Urothelium cell line (cell line): Measurements from ENCODE around the gene TMED8.
A peak's percentile ranks its signal among the peaks of the same experiment; 100 is the strongest.
"Not testable (repeated sequence)": the region's sequence is repeated elsewhere in the genome, so short reads cannot be mapped to it uniquely, and the experiment has no call there.

Source experiments
- DNase-seq: peaks from one replicate; pipeline ENCODE4 v3.0.0; 2011; ENCODE audit warnings: low spot score, mixed read lengths
- FAIRE-seq: peaks from 2 replicates; lab custom pipeline; 2011; peaks lifted over from hg19 to GRCh38; lab: Jason Lieb, UNC

TMED8 gene

GRCh38 chr14:77324289-77324688, 52.6 kb downstream of the TMED8 start:
- no peak for DNase-seq

GRCh38 chr14:77323571-77323970, 53.3 kb downstream of the TMED8 start:
- no peak for FAIRE-seq

More at GRCh38 chr14:77324289-77324688, 52.6 kb downstream of the TMED8 start:
- no peak for FAIRE-seq

DNA sequence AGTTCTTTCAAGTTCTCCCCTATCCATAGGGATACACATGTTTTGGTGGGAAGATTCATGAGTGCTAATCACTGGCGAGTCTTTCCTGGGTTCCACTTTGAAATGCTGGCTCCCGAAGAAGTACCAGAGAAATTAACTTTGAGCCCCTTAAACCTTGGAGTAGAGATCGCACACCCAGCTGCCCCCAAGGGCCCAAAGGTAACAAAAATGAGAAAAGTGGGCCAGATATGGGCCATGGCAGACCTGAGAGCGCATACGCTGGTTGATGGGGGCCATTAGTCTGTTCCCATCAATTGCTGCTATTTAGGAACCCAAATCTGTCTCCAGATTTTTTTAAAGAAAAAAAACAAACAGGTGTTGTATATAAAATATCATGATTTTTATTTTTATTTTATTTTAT, 53.9 kb downstream of the TMED8 start:
- DNase-seq = no peak
- FAIRE-seq = no peak

More at GRCh38 chr14:77323571-77323970, 53.3 kb downstream of the TMED8 start:
- no peak for DNase-seq

GRCh38 chr14:77322250-77322902, 54.5 kb downstream of the TMED8 start:
- no peak for DNase-seq
- FAIRE-seq = peak; percentile 44

- FAIRE-seq (peak; percentile 98), DNase-seq (peak; percentile 98)
Measured at GRCh38 chr14:77320238-77320935, 56.5 kb downstream of the TMED8 start, which contains the start of gene POMT2. Gene POMT2 (minus strand): TSS chr14:77320883. CDS start chr14:77320681, 202 bp downstream.

DNA sequence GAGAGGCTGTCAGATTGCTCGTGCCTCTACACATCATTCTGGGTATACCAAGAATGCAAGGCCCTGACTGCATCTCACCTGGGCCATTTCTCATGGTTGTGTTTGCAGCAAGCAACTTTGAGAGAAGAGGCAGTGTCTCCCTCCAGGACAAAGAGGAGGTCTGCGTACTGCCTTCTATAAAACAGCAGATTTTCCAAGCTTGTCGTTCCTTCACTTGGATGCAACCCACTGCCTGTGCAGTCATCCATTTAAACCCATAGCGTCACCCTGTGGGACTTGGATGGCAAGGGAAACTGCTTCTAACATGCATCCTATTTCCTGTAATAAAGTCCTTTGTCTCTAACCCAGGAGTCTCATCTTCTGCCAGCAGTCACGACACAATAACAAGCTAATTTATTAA, 57.5 kb downstream of the TMED8 start:
- no peak for DNase-seq
- no peak for FAIRE-seq

GRCh38 chr14:77318756-77319155, 58.1 kb downstream of the TMED8 start:
- FAIRE-seq, DNase-seq: not testable (repeated sequence)

- FAIRE-seq (no peak), DNase-seq (no peak)
Measured at GRCh38 chr14:77318006-77318553, 58.8 kb downstream of the TMED8 start.

DNA sequence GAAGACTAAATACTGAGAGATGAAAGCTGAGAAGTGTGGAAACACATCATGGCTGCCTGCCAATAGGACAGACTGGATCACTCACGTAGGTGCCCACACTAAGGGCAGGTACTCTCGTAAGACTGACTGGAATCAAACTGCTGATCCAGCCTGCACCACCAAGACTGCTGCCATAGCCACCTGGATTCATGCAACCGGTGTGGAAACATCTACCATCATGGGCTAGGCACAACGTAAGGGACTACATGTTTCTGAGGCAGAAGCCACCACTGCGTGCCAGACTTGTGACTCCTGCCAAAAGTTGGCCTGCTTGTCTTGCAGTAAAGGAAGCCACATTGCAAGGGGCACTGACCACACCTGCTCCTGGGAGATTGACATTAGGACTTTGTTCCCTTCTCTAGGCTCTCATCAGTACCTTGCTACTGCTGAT, 60.0 kb downstream of the TMED8 start:
- no peak for DNase-seq
- peak; percentile 30 for FAIRE-seq

DNA sequence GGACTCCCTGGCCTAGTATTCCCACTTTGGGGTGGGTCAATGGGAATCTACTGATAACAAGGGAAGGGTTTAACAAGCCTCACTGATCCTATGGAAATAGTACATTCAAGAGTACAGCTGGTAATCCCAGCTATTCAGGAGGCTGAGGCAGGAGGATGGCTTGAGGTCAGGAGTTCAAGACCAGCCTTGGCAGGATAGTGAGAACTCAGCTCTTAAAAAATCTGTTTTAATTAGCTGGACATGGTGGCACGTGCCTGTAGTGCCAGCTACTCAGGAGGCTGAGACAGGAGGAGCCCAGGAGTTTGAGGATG, 60.7 kb downstream of the TMED8 start:
- DNase-seq (no peak), FAIRE-seq (no peak)

- no peak for DNase-seq
- peak; percentile 30 for FAIRE-seq
Measured at GRCh38 chr14:77314539-77315457, 62.1 kb downstream of the TMED8 start.

DNA sequence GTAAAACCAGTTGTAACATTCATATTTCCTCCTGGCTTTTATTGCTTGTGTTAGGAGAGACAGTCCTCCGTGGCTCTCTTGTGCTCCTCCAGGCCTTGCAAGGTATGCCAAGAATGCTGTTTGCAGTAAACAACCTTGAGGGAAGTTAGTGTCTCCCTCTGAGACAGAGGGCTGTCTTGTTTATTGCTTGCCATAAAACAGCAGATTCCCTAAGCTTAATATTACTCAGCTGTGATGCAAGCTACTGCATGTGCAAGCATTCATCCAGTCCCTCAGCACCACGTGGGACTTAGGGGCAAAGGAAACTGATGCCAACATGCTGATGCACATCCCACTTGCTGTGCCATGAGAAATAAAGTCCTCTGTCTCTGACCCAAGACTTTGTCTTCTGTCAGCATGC, 62.9 kb downstream of the TMED8 start:
- FAIRE-seq (no peak), DNase-seq (no peak)

DNA sequence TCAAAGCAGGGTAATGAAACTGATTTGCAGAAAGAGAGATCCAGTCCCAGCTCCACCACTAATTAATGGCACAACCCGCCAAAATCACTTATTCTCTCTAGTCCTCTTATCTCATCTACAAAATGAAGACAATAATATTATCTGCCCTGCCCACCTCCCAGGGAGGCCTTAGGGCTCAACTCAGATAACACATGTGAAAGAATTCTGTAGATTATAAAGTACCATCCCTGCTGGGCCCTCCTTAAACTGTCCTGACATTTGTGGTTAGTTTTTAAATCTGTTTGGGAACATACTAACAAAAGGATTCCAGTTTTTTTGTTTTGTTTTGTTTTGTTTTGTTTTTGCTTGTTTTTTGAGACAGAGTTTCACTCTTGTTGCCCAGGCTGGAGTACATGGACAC, 63.5 kb downstream of the TMED8 start:
- no peak for FAIRE-seq
- DNase-seq = no peak

DNA sequence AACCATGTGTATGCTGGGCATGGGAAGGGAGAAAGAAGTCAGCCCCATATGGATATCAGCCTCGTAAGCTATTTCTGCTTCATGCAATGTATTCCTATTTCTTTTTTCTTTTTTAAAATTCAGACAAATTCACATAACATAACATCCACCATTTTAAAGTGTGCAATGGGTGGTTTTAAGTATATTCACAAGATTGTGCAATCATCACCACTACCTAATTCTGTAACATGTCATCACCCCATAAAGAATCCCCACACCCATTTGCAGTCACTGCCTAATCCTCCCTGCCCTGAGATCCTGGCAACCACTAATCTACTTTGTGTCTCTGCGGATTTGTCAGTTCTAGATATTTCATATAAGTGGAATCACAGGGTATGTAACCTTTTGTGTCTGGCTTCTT, 65.7 kb downstream of the TMED8 start:
- DNase-seq (no peak), FAIRE-seq (no peak)

- no peak for DNase-seq
- FAIRE-seq = no peak
Measured at GRCh38 chr14:77310026-77310425, 66.9 kb downstream of the TMED8 start.

GRCh38 chr14:77309131-77309530, 67.8 kb downstream of the TMED8 start:
- DNase-seq = no peak
- no peak for FAIRE-seq

- DNase-seq (no peak), FAIRE-seq (no peak)
Measured at GRCh38 chr14:77306851-77307496, 69.9 kb downstream of the TMED8 start.

DNA sequence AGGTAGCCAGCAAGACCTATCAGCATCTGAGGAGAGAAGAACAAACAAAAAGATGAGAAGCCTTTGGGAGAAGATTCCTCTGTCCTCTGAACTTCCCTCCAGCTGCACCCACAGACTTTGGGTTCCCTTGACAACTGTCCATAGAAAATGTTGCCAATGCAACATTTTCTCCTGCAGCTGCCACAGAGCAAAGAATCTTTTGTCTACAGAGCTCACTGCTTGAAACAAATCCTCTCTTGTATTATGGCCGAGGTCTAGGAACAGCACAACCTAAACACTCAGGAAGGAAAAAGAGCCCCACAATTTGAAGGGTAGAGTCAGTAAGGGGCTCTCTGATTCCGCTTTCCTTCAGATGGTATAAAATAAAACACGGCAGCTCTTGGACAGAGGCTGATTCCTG, 70.5 kb downstream of the TMED8 start:
- DNase-seq = no peak
- FAIRE-seq = no peak

DNA sequence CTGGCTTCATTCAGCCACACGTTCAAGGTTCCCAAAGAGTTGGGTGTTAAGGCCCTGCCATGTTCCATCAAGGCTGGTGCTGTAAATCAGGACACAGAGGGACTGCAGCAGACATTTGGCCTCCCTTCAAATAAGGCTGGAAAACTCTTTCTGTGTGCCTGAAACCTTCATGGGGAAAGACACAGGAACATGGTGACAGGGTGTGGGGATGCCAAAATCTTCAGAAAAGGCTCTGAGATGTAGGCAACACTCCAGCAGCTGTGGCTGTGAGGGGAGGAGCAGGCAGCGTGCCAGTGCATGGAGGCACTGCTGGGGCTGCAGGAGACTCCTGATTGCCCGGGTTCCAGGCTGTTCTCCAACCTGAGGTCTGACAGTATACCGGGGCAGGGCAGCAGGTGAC, 71.2 kb downstream of the TMED8 start:
- FAIRE-seq (no peak), DNase-seq (no peak)

DNA sequence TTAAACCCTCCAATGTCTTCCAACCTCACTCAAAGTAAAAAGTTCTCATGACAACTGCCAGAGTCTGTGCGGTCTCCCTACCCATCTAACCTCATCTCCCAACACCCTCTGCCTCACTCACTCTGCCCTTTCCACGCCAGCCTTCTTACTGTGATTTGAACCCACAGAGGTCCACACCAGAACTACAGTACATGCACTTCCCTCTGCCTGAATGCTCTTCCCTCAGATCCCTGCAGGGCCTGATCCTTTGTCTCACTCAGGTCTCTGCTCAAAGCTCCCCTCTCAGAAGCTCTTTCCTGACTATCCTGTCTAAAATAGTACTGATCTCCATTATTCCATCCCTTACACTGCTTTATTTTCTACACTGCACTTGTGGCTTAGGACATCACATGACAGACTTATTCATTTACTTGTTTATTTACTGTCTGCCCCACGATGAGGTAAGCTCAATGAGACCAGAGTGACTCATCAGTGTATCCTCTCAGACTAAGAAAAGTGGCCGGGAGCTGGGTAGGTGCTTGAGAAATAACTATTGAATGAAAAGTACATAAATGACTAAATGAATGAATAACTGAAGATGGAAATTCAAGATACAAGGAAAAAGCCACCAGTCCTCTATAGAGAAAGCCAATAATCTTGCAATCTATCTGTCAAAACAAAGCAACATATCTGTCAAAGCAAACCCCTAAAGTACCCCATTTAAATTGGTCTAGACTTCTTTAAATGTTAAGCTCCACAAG, 73.3 kb downstream of the TMED8 start:
- FAIRE-seq = peak; percentile 93
- peak; percentile 91 for DNase-seq
